Neural progenitor cell (in vitro differentiated cells): Measurements from ENCODE around the gene SLC22A1.

ENCODE experiments used
- EZH2 ChIP-seq: fragments of 200-600 bp; sonication (generic); IDR thresholded peaks from 2 replicates; pipeline ENCODE4 v1.6.1; 2017; ENCODE audit warnings: antibody characterized with exemption, mild to moderate bottlenecking, moderate library complexity
- EZH2phosphoT487 ChIP-seq: fragments of 200-600 bp; sonication (generic); IDR thresholded peaks from 2 replicates; pipeline ENCODE4 v1.6.1; 2017; ENCODE audit warnings: antibody characterized with exemption
- TF ChIP-seq, protein P1 (sequence below): fragments of 200-600 bp; sonication (generic); IDR thresholded peaks from 2 replicates; pipeline ENCODE4 v1.5.1; 2017; ENCODE audit warnings: antibody characterized with exemption, mild to moderate bottlenecking

DNA sequence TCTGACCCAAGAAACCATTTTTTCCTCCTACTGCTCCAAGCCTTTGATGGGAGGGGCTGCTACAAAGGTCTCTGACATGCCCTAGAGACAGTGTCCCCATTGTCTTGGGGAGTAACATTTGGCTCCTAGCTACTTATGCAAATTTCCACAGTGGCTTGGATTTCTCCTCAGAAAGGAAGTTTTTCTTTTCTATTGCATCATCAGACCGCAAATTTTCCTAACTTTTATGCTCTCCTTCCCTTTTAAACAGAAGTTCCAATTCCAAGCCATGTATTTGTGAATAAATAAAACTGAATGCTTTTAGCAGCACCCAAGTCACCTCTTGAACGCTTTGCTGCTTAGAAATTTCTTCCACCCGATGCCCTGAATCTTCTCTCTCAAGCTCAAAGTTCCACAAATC lies 86.0 kb downstream of the SLC22A1 start:
- TF ChIP-seq EZH2 (no peak), EZH2phosphoT487 (no peak)
- TF ChIP-seq, protein P1, sequence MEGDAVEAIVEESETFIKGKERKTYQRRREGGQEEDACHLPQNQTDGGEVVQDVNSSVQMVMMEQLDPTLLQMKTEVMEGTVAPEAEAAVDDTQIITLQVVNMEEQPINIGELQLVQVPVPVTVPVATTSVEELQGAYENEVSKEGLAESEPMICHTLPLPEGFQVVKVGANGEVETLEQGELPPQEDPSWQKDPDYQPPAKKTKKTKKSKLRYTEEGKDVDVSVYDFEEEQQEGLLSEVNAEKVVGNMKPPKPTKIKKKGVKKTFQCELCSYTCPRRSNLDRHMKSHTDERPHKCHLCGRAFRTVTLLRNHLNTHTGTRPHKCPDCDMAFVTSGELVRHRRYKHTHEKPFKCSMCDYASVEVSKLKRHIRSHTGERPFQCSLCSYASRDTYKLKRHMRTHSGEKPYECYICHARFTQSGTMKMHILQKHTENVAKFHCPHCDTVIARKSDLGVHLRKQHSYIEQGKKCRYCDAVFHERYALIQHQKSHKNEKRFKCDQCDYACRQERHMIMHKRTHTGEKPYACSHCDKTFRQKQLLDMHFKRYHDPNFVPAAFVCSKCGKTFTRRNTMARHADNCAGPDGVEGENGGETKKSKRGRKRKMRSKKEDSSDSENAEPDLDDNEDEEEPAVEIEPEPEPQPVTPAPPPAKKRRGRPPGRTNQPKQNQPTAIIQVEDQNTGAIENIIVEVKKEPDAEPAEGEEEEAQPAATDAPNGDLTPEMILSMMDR, result no peak
